Measurements from ENCODE around the gene GRIN2A.

Gene GRIN2A

DNA sequence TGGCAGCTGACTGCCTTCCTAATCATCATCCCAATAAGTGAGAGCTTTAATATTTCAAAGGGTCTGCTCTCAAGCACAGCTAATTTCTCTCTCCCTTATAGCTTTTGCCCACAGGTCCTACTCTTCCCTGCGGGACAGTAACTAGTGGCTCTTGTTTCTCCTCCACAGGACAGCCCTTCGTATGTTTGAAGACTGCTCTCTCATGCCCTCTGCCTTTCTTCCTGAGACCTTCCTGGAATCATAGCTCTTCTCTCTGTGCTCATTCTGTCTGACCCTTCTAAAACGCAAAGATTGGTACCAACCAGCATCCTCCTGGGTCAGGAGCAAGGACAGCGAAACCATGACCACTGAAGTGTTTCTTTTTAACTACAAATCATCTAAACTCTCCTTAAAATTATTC lies 168.9 kb downstream of the GRIN2A start:
- H3K27ac ChIP-seq, result no peak overlapping the region
- H3K79me2 ChIP-seq (ENCODE audit: insufficient read depth, low read depth), result no peaks in the 10 kb centered on the region
- no peaks in the 10 kb centered on the region for H3K4me1 ChIP-seq (ENCODE audit: low read depth, poor library complexity, severe bottlenecking)
- no peaks in the 10 kb centered on the region for H3K36me3 ChIP-seq (ENCODE audit: insufficient read depth)
- no peaks in the 10 kb centered on the region for H4K20me1 ChIP-seq (ENCODE audit: insufficient read depth)
- no peak overlapping the region for H3K4me2 ChIP-seq
- H3K9ac ChIP-seq, result no peak overlapping the region
- no peak overlapping the region for H3K4me3 ChIP-seq (IDR thresholded peaks at IDR 0.05; ENCODE audit: insufficient read depth, low read depth, low read length)
- H2AFZ ChIP-seq (ENCODE audit: low read depth), result no peak overlapping the region
- no peaks in the 10 kb centered on the region for H3K27me3 ChIP-seq (ENCODE audit: insufficient read depth, low read depth)
- TF ChIP-seq, protein P1, sequence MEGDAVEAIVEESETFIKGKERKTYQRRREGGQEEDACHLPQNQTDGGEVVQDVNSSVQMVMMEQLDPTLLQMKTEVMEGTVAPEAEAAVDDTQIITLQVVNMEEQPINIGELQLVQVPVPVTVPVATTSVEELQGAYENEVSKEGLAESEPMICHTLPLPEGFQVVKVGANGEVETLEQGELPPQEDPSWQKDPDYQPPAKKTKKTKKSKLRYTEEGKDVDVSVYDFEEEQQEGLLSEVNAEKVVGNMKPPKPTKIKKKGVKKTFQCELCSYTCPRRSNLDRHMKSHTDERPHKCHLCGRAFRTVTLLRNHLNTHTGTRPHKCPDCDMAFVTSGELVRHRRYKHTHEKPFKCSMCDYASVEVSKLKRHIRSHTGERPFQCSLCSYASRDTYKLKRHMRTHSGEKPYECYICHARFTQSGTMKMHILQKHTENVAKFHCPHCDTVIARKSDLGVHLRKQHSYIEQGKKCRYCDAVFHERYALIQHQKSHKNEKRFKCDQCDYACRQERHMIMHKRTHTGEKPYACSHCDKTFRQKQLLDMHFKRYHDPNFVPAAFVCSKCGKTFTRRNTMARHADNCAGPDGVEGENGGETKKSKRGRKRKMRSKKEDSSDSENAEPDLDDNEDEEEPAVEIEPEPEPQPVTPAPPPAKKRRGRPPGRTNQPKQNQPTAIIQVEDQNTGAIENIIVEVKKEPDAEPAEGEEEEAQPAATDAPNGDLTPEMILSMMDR (conservative IDR thresholded peaks at IDR 0.05; ENCODE audit: low read depth, low read length), result no peak

DNA sequence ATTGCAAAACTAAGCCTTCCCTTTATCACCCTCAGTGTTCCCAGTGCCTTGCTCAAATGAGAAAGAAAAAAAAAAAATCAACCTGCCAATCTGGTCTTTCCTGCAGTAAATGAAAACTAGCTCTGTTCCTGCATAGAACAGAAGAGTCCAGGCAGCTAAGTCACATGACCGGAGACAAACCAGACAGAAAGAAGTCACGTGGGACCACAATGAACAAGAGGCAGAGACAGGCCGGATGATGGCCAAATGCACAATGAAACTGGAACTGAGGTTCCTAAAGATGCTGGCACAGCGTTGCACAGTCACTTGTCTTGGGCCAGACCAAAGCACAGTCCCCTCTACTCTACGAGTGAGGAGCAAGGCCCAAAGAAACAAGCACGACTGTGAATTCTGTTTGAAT lies 172.5 kb downstream of the GRIN2A start:
- Histone ChIP-seq H2AFZ (ENCODE audit: low read depth) (no peak overlapping the region), H3K27me3 (ENCODE audit: insufficient read depth, low read depth) (no peaks in the 10 kb centered on the region), H3K4me1 (ENCODE audit: low read depth, poor library complexity, severe bottlenecking) (no peaks in the 10 kb centered on the region), H4K20me1 (ENCODE audit: insufficient read depth) (no peaks in the 10 kb centered on the region), H3K9ac (no peak overlapping the region), H3K4me3 (IDR thresholded peaks at IDR 0.05; ENCODE audit: insufficient read depth, low read depth, low read length) (no peak overlapping the region), H3K79me2 (ENCODE audit: insufficient read depth, low read depth) (no peaks in the 10 kb centered on the region), H3K4me2 (no peak overlapping the region), H3K36me3 (ENCODE audit: insufficient read depth) (no peaks in the 10 kb centered on the region), H3K27ac (no peak overlapping the region)
- TF ChIP-seq, protein P1 (conservative IDR thresholded peaks at IDR 0.05; ENCODE audit: low read depth, low read length), result no peak

DNA sequence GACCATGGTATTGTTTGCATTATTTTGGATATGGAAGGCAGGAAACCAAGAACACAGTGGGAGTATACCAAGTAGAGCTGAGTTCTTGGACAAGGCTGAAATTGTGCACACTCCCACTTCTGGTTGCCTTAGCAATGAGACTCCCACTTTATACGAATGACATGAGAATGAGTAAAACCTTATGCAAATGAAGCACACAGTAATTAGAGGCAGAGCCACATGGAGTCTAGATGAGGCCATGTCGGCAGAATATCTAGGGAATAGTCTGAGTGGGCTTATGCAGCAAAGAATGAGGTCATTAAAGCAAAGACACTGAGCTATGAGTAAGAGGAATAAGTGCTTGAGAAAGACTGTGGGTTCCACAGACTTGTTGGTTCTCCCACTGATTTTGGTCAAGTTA lies 178.7 kb downstream of the GRIN2A start:
- no peaks in the 10 kb centered on the region for H3K36me3 ChIP-seq (ENCODE audit: insufficient read depth)
- H4K20me1 ChIP-seq (ENCODE audit: insufficient read depth), result no peaks in the 10 kb centered on the region
- H3K27ac ChIP-seq, result no peak overlapping the region
- no peak overlapping the region for H3K4me2 ChIP-seq
- H2AFZ ChIP-seq (ENCODE audit: low read depth), result no peak overlapping the region
- no peaks in the 10 kb centered on the region for H3K27me3 ChIP-seq (ENCODE audit: insufficient read depth, low read depth)
- TF ChIP-seq, protein P1 (conservative IDR thresholded peaks at IDR 0.05; ENCODE audit: low read depth, low read length), result no peak
- no peak overlapping the region for H3K9ac ChIP-seq
- H3K4me1 ChIP-seq (ENCODE audit: low read depth, poor library complexity, severe bottlenecking), result no peaks in the 10 kb centered on the region
- no peak overlapping the region for H3K4me3 ChIP-seq (IDR thresholded peaks at IDR 0.05; ENCODE audit: insufficient read depth, low read depth, low read length)
- no peaks in the 10 kb centered on the region for H3K79me2 ChIP-seq (ENCODE audit: insufficient read depth, low read depth)

DNA sequence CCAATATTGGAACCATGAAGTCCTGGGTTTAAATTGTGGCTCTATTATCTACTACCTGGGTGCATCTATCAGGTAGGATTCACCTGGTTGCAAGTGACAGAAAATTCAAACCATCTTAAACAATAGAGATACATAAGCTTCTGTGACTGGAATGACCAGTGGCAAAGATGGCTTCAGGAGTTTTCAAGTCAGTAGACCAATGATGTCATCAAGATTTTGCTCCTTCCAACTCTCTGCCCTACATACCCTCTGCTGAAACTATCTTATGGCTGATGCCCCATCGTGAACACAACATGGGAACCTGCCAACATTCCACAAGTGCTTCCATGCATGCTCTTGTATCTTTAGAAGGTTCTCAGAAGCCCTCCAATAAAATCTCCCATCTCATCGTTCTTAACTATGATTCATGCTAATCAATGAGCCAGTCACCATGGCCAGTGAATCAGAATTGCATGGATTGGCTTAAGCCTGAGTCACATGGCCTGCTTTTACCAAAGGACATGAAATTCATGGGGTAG lies 180.9 kb downstream of the GRIN2A start:
- TF ChIP-seq, protein P1 (conservative IDR thresholded peaks at IDR 0.05; ENCODE audit: low read depth, low read length), result no peak
- no peaks in the 10 kb centered on the region for H4K20me1 ChIP-seq (ENCODE audit: insufficient read depth)
- H3K27ac ChIP-seq, result no peak overlapping the region
- no peaks in the 10 kb centered on the region for H3K27me3 ChIP-seq (ENCODE audit: insufficient read depth, low read depth)
- no peaks in the 10 kb centered on the region for H3K4me1 ChIP-seq (ENCODE audit: low read depth, poor library complexity, severe bottlenecking)
- no peak overlapping the region for H3K4me2 ChIP-seq
- no peak overlapping the region for H2AFZ ChIP-seq (ENCODE audit: low read depth)
- H3K36me3 ChIP-seq (ENCODE audit: insufficient read depth), result no peaks in the 10 kb centered on the region
- H3K79me2 ChIP-seq (ENCODE audit: insufficient read depth, low read depth), result no peaks in the 10 kb centered on the region
- no peak overlapping the region for H3K4me3 ChIP-seq (IDR thresholded peaks at IDR 0.05; ENCODE audit: insufficient read depth, low read depth, low read length)
- H3K9ac ChIP-seq, result no peak overlapping the region

Measured in KMS-11 (cell line).